HepG2 (cell line): Measurements from ENCODE around the gene SLIT3. TPM values are rescaled to one million over a fixed set of nuclear protein-coding genes. Genes with fewer than 3 reads are reported as not detected.

Experiments
- ATAC-seq: fragments of 200-7000 bp; cut with Tn5 transposase; 3 replicates; pipeline ENCODE4 v1.9.1; 2020; ENCODE audit warnings: mild to moderate bottlenecking, moderate library complexity
- BruUV-seq: library from RNA; stranded (reverse); fragments of 400-500 nt; replicated peaks from 2 replicates; lab custom pipeline; 2021; lab: Mats Ljungman, UMichigan
- CTCF ChIA-PET: fragments of 300-600 bp; formaldehyde crosslinking; extraction: SDS; loops from one replicate; lab custom pipeline; 2021; ENCODE audit warnings: low total read pairs, inconsistent platforms, low intra/inter-chr PET ratio; lab: Yijun Ruan, JAX
- POLR2A ChIA-PET: fragments of 350-600 bp; sonication (Branson Sonifier 250); formaldehyde crosslinking; loops from one replicate; lab custom pipeline; 2020; ENCODE audit warnings: antibody characterized with exemption, inconsistent platforms; lab: Yijun Ruan, JAX
- DNase-seq: peaks from one replicate; pipeline ENCODE4 v3.0.0-alpha.2; 2015; ENCODE audit warnings: low spot score
- FAIRE-seq: peaks from 3 replicates; lab custom pipeline; 2011; peaks lifted over from hg19 to GRCh38; lab: Jason Lieb, UNC
- H2AFZ ChIP-seq: one replicate; pipeline ENCODE4 v1.6.1; 2011; ENCODE audit warnings: low read length, inconsistent platforms
- H3K27ac ChIP-seq: fragments of 300-600 bp; 3 replicates; pipeline ENCODE4 v1.8.0; 2011; ENCODE audit warnings: mixed run types, mild to moderate bottlenecking, mixed read lengths, low read length, inconsistent platforms; ENCODE audit not compliant: insufficient read depth; ENCODE audit errors: extremely low read length
- H3K27me3 ChIP-seq, 2 experiments: fragments of 200-600 bp in 1 of 2; 2 replicates in 1 of 2; 3 replicates in 1 of 2; pipeline versions ENCODE4 v1.6.0 to v1.8.0; 2011; ENCODE audit warnings: low read length in 2 of 2, mild to moderate bottlenecking in 2 of 2, moderate library complexity in 2 of 2, inconsistent platforms in 1 of 2; ENCODE audit not compliant: insufficient read depth in 2 of 2, control insufficient read depth in 1 of 2
- H3K36me3 ChIP-seq, 2 experiments: fragments of 200-600 bp in 1 of 2; replicated peaks in 1 of 2; 2 replicates in 1 of 2; 3 replicates in 1 of 2; pipeline versions ENCODE4 v1.5.1 to v1.8.0; 2011; ENCODE audit warnings: low read length in 2 of 2, inconsistent platforms in 1 of 2; ENCODE audit not compliant: insufficient read depth in 2 of 2, control insufficient read depth in 1 of 2
- H3K4me1 ChIP-seq: 2 replicates; pipeline ENCODE4 v1.5.1; 2012; ENCODE audit warnings: low read length, inconsistent platforms; ENCODE audit not compliant: insufficient read depth
- H3K4me2 ChIP-seq: 2 replicates; pipeline ENCODE4 v1.6.0; 2011; ENCODE audit warnings: low read depth, low read length, inconsistent platforms
- H3K4me3 ChIP-seq, 3 experiments: fragments of 200-600 bp in 1 of 3; sonication (generic), shearing (Covaris generic) in 1 of 3; replicated peaks in 1 of 3; 2 replicates each; pipeline ENCODE4 v1.5.1; 2011 to 2016; ENCODE audit warnings: low read length in 3 of 3, inconsistent platforms in 2 of 3, low read depth in 2 of 3, mild to moderate bottlenecking in 2 of 3, control low read depth in 1 of 3, mixed read lengths in 1 of 3; ENCODE audit not compliant: insufficient read depth in 1 of 3
- H3K79me2 ChIP-seq: one replicate; pipeline ENCODE4 v1.6.1; 2011; ENCODE audit warnings: low read length, inconsistent platforms; ENCODE audit not compliant: insufficient read depth
- H3K9ac ChIP-seq: 2 replicates; pipeline ENCODE4 v1.6.0; 2011; ENCODE audit warnings: mild to moderate bottlenecking, low read depth, low read length, inconsistent platforms; ENCODE audit not compliant: insufficient read depth
- H3K9me3 ChIP-seq: 2 replicates; pipeline ENCODE4 v1.5.1; 2012; ENCODE audit warnings: mild to moderate bottlenecking, low read length
- H4K20me1 ChIP-seq: 2 replicates; pipeline ENCODE4 v1.6.0; 2011; ENCODE audit warnings: inconsistent platforms, mild to moderate bottlenecking, low read length, moderate library complexity; ENCODE audit not compliant: insufficient read depth
- ARID3A ChIP-seq: IDR thresholded peaks from 2 replicates; pipeline ENCODE4 v1.6.1; 2012; ENCODE audit warnings: low read depth, low read length, improper control_type of control experiment
- ATF6 ChIP-seq: sonication (generic); formaldehyde crosslinking; conservative IDR thresholded peaks from 2 replicates; pipeline ENCODE4 v1.4.0; 2020; ENCODE audit warnings: missing genetic modification reagents
- BRD4 ChIP-seq: sonication (generic); formaldehyde crosslinking; IDR thresholded peaks from 2 replicates; pipeline ENCODE4 v1.4.0; 2020; ENCODE audit warnings: missing genetic modification reagents
- DRAP1 ChIP-seq: IDR thresholded peaks from 2 replicates; pipeline ENCODE4 v1.6.1; 2016; ENCODE audit warnings: missing genetic modification reagents, missing compliant biosample characterization
- HOXA7 ChIP-seq: sonication (generic); formaldehyde crosslinking; IDR thresholded peaks from 2 replicates; pipeline ENCODE4 v1.8.1; 2022; ENCODE audit warnings: mild to moderate bottlenecking, missing genetic modification reagents, moderate library complexity
- KAT8 ChIP-seq: IDR thresholded peaks from 2 replicates; pipeline ENCODE4 v1.6.1; 2016; ENCODE audit warnings: missing genetic modification reagents, missing compliant biosample characterization
- MLX ChIP-seq: IDR thresholded peaks from 2 replicates; pipeline ENCODE4 v1.6.1; 2016
- MTA1 ChIP-seq: sonication (generic); formaldehyde crosslinking; IDR thresholded peaks from 2 replicates; pipeline ENCODE4 v1.4.0; 2020; ENCODE audit warnings: missing genetic modification reagents, mild to moderate bottlenecking, borderline replicate concordance
- MXI1 ChIP-seq: IDR thresholded peaks from 3 replicates; pipeline ENCODE4 v1.6.1; 2012; ENCODE audit warnings: low read depth, low read length, inconsistent platforms, borderline replicate concordance
- RARG ChIP-seq: sonication (generic); formaldehyde crosslinking; IDR thresholded peaks from 2 replicates; pipeline ENCODE4 v1.4.0; 2020; ENCODE audit warnings: low read depth, mild to moderate bottlenecking, missing genetic modification reagents
- RFXAP ChIP-seq: sonication (generic); formaldehyde crosslinking; IDR thresholded peaks from 2 replicates; pipeline ENCODE4 v1.4.0; 2020; ENCODE audit warnings: missing genetic modification reagents, borderline replicate concordance
- SMAD9 ChIP-seq: sonication (generic); formaldehyde crosslinking; IDR thresholded peaks from 2 replicates; pipeline ENCODE4 v1.5.1; 2020; ENCODE audit warnings: mild to moderate bottlenecking, missing genetic modification reagents
- WIZ ChIP-seq: sonication (generic); formaldehyde crosslinking; IDR thresholded peaks from 2 replicates; pipeline ENCODE4 v1.5.1; 2020; ENCODE audit warnings: mild to moderate bottlenecking, missing genetic modification reagents
- ZNF138 ChIP-seq: sonication (generic); formaldehyde crosslinking; IDR thresholded peaks from 2 replicates; pipeline ENCODE4 v1.5.0; 2020; ENCODE audit warnings: mild to moderate bottlenecking, low read depth, missing genetic modification reagents
- ZNF430 ChIP-seq: sonication (generic); formaldehyde crosslinking; IDR thresholded peaks from 2 replicates; pipeline ENCODE4 v1.9.0; 2021; ENCODE audit warnings: mild to moderate bottlenecking, missing genetic modification reagents
- WGBS: methylation state at CpG from one replicate; pipeline ENCODE4 v1.1.6; 2017; ENCODE audit warnings: low lambda C conversion rate; 5-methylcytosine and 5-hydroxymethylcytosine counted together
- in situ Hi-C: cut with HindIII; loops from 2 replicates; pipeline ENCODE4 v1.10.0; 2017; ENCODE audit warnings: low pct_unique_long_range_greater_than_20kb; ENCODE audit not compliant: extremely low pct_ligation_motif_present
- intact Hi-C: fragments of 100-400 bp; cut with micrococcal nuclease; formaldehyde crosslinking; loops from one replicate; pipeline ENCODE4 v1.10.0; 2022; ENCODE audit not compliant: unreplicated experiment
- polyA plus RNA-seq, 8 experiments: library from polyadenylated mRNA; depleted of rRNA in 3 of 8; stranded (reverse) in 7 of 8; unstranded in 1 of 8; fragments of >200 nt; fragmentation: Illumina TruSeq in 4 of 8; extraction: Trizol in 4 of 8; gene quantifications; 2 replicates each; pipeline versions ENCODE4 v1.2.1 to v1.2.3, GENCODE V29; 2011 to 2016; ENCODE audit warnings: low read depth in 4 of 8, missing spikeins in 1 of 8, mixed read lengths in 1 of 8; ENCODE audit not compliant: insufficient read depth in 1 of 8
- total RNA-seq, 5 experiments: library from RNA; depleted of rRNA; stranded (reverse); fragments of >200 nt; fragmentation: Illumina TruSeq; extraction: Trizol; gene quantifications; 2 replicates each; pipeline ENCODE4 v1.2.3, GENCODE V29; 2016; ENCODE audit warnings: low read depth in 1 of 5
- TF ChIP-seq, protein P1 (sequence below): sonication (generic); formaldehyde crosslinking; conservative IDR thresholded peaks from 2 replicates; pipeline ENCODE4 v1.4.0; 2020; ENCODE audit warnings: missing genetic modification reagents
- TF ChIP-seq, protein P2 (sequence below): sonication (generic); formaldehyde crosslinking; IDR thresholded peaks from 2 replicates; pipeline ENCODE4 v1.4.0; 2020; ENCODE audit warnings: mild to moderate bottlenecking, missing genetic modification reagents

The SLIT3 gene
- total and polyA plus RNA-seq, 2 of the 13 experiments (the other 11 are each of a cell fraction or from before 2014, with no cell fraction given): not detected

DNA sequence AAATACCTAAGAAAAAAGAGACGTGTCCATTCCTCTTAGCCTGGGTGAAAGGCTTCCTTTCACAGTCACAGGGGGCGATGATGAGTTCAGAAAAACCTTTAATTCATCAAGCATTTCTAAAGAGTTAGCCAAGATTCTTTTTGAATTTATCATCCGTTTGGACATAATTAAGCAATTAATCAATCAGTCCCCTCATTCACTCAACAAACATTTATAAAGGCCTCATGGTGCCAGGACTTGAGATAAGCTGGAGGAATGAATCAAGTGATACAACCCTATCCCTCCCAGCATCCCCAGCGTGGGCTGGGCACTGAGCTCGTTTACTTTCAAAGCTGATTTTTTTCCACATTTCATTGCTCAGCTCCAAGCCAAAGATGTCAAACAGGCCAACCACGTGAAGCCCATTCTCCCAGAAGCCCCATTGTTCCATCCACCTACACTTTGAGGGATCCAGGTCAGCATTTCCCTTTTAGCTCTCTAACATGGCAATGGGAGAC, 140.5 kb downstream of the SLIT3 start (continued):
- TF ChIP-seq MTA1 (CRISPR knock-in tag) (no peak), MXI1 (no peak), ZNF430 (no peak)

DNA sequence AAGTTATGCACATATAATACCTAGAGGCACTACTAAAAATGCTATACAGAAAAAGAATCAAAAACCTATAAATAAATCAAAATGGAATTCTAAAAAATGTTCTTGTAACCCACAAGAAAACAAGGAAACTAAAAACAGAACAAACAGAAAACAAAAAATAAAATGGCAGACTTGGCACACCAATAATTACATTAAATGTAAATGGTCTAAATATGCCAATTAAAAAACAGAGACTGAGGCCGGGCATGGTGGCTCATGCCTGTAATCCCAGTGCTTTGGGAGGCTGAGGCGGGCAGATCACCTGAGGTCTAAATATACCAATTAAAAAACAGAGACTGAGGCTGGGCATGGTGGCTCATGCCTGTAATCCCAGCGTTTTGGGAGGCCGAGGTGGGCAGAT, 142.2 kb downstream of the SLIT3 start:
- Histone ChIP-seq H3K9me3 (no peaks in the 10 kb centered on the region), H3K4me1 (no peaks in the 10 kb centered on the region), H4K20me1 (no peaks in the 10 kb centered on the region), H3K4me2 (no peak overlapping the region), H3K27ac (no peak overlapping the region), H3K36me3 (no peaks in the 10 kb centered on the region), H3K27me3 (no peaks in the 10 kb centered on the region), H3K9ac (no peak overlapping the region), H2AFZ (no peak overlapping the region), H3K79me2 (no peaks in the 10 kb centered on the region), H3K4me3 (no peak overlapping the region)
- POLR2A ChIA-PET: no interaction called here
- intact Hi-C loops (no loop called here), in situ Hi-C loops (no loop called here)
- WGBS: 27% methylated on average over 4 of the region's 4 CpGs
- ATAC-seq: no peak
- TF ChIP-seq, protein P1, sequence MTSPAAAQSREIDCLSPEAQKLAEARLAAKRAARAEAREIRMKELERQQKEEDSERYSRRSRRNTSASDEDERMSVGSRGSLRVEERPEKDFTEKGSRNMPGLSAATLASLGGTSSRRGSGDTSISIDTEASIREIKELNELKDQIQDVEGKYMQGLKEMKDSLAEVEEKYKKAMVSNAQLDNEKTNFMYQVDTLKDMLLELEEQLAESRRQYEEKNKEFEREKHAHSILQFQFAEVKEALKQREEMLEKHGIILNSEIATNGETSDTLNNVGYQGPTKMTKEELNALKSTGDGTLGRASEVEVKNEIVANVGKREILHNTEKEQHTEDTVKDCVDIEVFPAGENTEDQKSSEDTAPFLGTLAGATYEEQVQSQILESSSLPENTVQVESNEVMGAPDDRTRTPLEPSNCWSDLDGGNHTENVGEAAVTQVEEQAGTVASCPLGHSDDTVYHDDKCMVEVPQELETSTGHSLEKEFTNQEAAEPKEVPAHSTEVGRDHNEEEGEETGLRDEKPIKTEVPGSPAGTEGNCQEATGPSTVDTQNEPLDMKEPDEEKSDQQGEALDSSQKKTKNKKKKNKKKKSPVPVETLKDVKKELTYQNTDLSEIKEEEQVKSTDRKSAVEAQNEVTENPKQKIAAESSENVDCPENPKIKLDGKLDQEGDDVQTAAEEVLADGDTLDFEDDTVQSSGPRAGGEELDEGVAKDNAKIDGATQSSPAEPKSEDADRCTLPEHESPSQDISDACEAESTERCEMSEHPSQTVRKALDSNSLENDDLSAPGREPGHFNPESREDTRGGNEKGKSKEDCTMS: no peak
- TF ChIP-seq MLX (no peak), ZNF138 (CRISPR knock-in tag) (no peak), ARID3A (no peak), BRD4 (CRISPR knock-in tag) (no peak), RFXAP (CRISPR knock-in tag) (no peak), WIZ (CRISPR knock-in tag) (no peak), RARG (no peak), DRAP1 (no peak), ATF6 (CRISPR knock-in tag) (no peak), HOXA7 (CRISPR knock-in tag) (no peak), KAT8 (CRISPR knock-in tag) (no peak), SMAD9 (CRISPR knock-in tag) (no peak)
- TF ChIP-seq, protein P2, sequence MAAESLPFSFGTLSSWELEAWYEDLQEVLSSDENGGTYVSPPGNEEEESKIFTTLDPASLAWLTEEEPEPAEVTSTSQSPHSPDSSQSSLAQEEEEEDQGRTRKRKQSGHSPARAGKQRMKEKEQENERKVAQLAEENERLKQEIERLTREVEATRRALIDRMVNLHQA (CRISPR knock-in tag): no peak
- FAIRE-seq: no peak
- no TSS peak for BruUV-seq
- DNase-seq: no peak
- CTCF ChIA-PET: no interaction called here
